ENCODE data around the gene PUS1. TPM values are rescaled to one million over a fixed set of nuclear protein-coding genes. Genes with fewer than 3 reads are reported as not detected.

PUS1 gene
- total RNA-seq, 1 donor, result 4.5 TPM

- no peaks in the 10 kb centered on the region for H3K27me3 ChIP-seq (ENCODE audit: insufficient read depth, low read length)
- no peak overlapping the region for H3K4me3 ChIP-seq (ENCODE audit: low read length)
- no peaks in the 10 kb centered on the region for H3K9me3 ChIP-seq (ENCODE audit: low read depth, low read length)
- H3K4me1 ChIP-seq (ENCODE audit: insufficient read depth, low read length), result peaks cover 35% of the 10 kb centered on the region
These were observed 31.8 kb upstream of the PUS1 start for GRCh38 chr12:131897276-131897675.

GRCh38 chr12:131897875-131898274 lies 31.2 kb upstream of the PUS1 start:
- Histone ChIP-seq H3K4me1 (ENCODE audit: insufficient read depth, low read length) (peaks cover 35% of the 10 kb centered on the region), H3K9me3 (ENCODE audit: low read depth, low read length) (no peaks in the 10 kb centered on the region), H3K4me3 (ENCODE audit: low read length) (no peak overlapping the region), H3K27me3 (ENCODE audit: insufficient read depth, low read length) (no peaks in the 10 kb centered on the region)

- Histone ChIP-seq H3K4me1 (ENCODE audit: insufficient read depth, low read length) (peaks cover 33% of the 10 kb centered on the region), H3K4me3 (ENCODE audit: low read length) (no peak overlapping the region)
These were observed 28.7 kb upstream of the PUS1 start for GRCh38 chr12:131900397-131900796.

GRCh38 chr12:131901431-131902331 lies 27.4 kb upstream of the PUS1 start:
- no peaks in the 10 kb centered on the region for H3K27me3 ChIP-seq (ENCODE audit: insufficient read depth, low read length)
- H3K9me3 ChIP-seq (ENCODE audit: low read depth, low read length), result no peaks in the 10 kb centered on the region
- peaks cover 23% of the 10 kb centered on the region for H3K4me1 ChIP-seq (ENCODE audit: insufficient read depth, low read length)
- no peak overlapping the region for H3K4me3 ChIP-seq (ENCODE audit: low read length)

More at GRCh38 chr12:131900397-131900796, 28.7 kb upstream of the PUS1 start:
- no peaks in the 10 kb centered on the region for H3K9me3 ChIP-seq (ENCODE audit: low read depth, low read length)
- H3K27me3 ChIP-seq (ENCODE audit: insufficient read depth, low read length), result no peaks in the 10 kb centered on the region

- Histone ChIP-seq H3K9me3 (ENCODE audit: low read depth, low read length) (no peaks in the 10 kb centered on the region), H3K4me1 (ENCODE audit: insufficient read depth, low read length) (peaks cover 14% of the 10 kb centered on the region), H3K27me3 (ENCODE audit: insufficient read depth, low read length) (no peaks in the 10 kb centered on the region), H3K4me3 (ENCODE audit: low read length) (no peak overlapping the region)
These were observed 26.5 kb upstream of the PUS1 start for GRCh38 chr12:131902332-131903241.

- H3K27me3 ChIP-seq (ENCODE audit: insufficient read depth, low read length), result no peaks in the 10 kb centered on the region
- no peaks in the 10 kb centered on the region for H3K9me3 ChIP-seq (ENCODE audit: low read depth, low read length)
- no peak overlapping the region for H3K4me3 ChIP-seq (ENCODE audit: low read length)
- H3K4me1 ChIP-seq (ENCODE audit: insufficient read depth, low read length), result peaks cover 8% of the 10 kb centered on the region
These were observed 25.5 kb upstream of the PUS1 start for GRCh38 chr12:131903270-131904255.

GRCh38 chr12:131904346-131904745 lies 24.7 kb upstream of the PUS1 start:
- H3K27me3 ChIP-seq (ENCODE audit: insufficient read depth, low read length), result no peaks in the 10 kb centered on the region
- H3K4me1 ChIP-seq (ENCODE audit: insufficient read depth, low read length), result peaks cover 8% of the 10 kb centered on the region

GRCh38 chr12:131905081-131905629 lies 23.9 kb upstream of the PUS1 start:
- peaks cover 8% of the 10 kb centered on the region for H3K4me1 ChIP-seq (ENCODE audit: insufficient read depth, low read length)
- H3K4me3 ChIP-seq (ENCODE audit: low read length), result no peak overlapping the region
- H3K9me3 ChIP-seq (ENCODE audit: low read depth, low read length), result no peaks in the 10 kb centered on the region
- no peaks in the 10 kb centered on the region for H3K27me3 ChIP-seq (ENCODE audit: insufficient read depth, low read length)

More at GRCh38 chr12:131904346-131904745, 24.7 kb upstream of the PUS1 start:
- H3K4me3 ChIP-seq (ENCODE audit: low read length), result no peak overlapping the region
- H3K9me3 ChIP-seq (ENCODE audit: low read depth, low read length), result no peaks in the 10 kb centered on the region

- H3K4me1 ChIP-seq (ENCODE audit: insufficient read depth, low read length), result peaks cover 8% of the 10 kb centered on the region
- H3K9me3 ChIP-seq (ENCODE audit: low read depth, low read length), result no peaks in the 10 kb centered on the region
- no peaks in the 10 kb centered on the region for H3K27me3 ChIP-seq (ENCODE audit: insufficient read depth, low read length)
- no peak overlapping the region for H3K4me3 ChIP-seq (ENCODE audit: low read length)
These were observed 23.4 kb upstream of the PUS1 start for GRCh38 chr12:131905630-131906091.

GRCh38 chr12:131907379-131908091 lies 21.5 kb upstream of the PUS1 start:
- no peak overlapping the region for H3K4me3 ChIP-seq (ENCODE audit: low read length)
- H3K27me3 ChIP-seq (ENCODE audit: insufficient read depth, low read length), result no peaks in the 10 kb centered on the region
- H3K4me1 ChIP-seq (ENCODE audit: insufficient read depth, low read length), result no peaks in the 10 kb centered on the region
- no peaks in the 10 kb centered on the region for H3K9me3 ChIP-seq (ENCODE audit: low read depth, low read length)

GRCh38 chr12:131908092-131909080 lies 20.7 kb upstream of the PUS1 start:
- no peak overlapping the region for H3K4me3 ChIP-seq (ENCODE audit: low read length)
- no peaks in the 10 kb centered on the region for H3K4me1 ChIP-seq (ENCODE audit: insufficient read depth, low read length)
- H3K9me3 ChIP-seq (ENCODE audit: low read depth, low read length), result no peaks in the 10 kb centered on the region
- no peaks in the 10 kb centered on the region for H3K27me3 ChIP-seq (ENCODE audit: insufficient read depth, low read length)

- Histone ChIP-seq H3K4me3 (ENCODE audit: low read length) (no peak overlapping the region), H3K4me1 (ENCODE audit: insufficient read depth, low read length) (no peaks in the 10 kb centered on the region), H3K27me3 (ENCODE audit: insufficient read depth, low read length) (no peaks in the 10 kb centered on the region), H3K9me3 (ENCODE audit: low read depth, low read length) (no peaks in the 10 kb centered on the region)
These were observed 19.9 kb upstream of the PUS1 start for GRCh38 chr12:131909081-131909751.

Measured in mononuclear cell (primary cell).